ENCODE results near the gene PPP4R3A.

DNA sequence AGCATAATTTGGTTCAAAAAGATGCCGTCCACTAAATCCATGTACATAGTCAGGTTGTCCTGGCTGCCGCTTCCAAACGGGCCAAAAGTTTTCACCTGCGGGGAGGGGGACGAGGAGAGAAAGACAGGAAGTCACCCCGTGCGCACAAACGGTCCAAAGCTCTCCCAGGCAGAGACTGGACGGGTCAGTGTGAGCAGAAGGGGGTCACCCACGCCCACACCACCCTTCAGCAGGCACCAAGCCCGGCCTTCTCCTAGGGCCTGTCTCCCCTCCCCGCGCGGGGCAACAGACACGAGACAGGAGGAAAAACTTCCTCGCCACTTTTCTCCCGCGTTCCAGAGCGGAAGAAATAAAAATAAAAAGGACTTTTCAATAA is 93.4 kb downstream of the PPP4R3A start:
- no peak for TF ChIP-seq POLR2A (IDR thresholded peaks at IDR 0.05)
- TF ChIP-seq, protein P1, sequence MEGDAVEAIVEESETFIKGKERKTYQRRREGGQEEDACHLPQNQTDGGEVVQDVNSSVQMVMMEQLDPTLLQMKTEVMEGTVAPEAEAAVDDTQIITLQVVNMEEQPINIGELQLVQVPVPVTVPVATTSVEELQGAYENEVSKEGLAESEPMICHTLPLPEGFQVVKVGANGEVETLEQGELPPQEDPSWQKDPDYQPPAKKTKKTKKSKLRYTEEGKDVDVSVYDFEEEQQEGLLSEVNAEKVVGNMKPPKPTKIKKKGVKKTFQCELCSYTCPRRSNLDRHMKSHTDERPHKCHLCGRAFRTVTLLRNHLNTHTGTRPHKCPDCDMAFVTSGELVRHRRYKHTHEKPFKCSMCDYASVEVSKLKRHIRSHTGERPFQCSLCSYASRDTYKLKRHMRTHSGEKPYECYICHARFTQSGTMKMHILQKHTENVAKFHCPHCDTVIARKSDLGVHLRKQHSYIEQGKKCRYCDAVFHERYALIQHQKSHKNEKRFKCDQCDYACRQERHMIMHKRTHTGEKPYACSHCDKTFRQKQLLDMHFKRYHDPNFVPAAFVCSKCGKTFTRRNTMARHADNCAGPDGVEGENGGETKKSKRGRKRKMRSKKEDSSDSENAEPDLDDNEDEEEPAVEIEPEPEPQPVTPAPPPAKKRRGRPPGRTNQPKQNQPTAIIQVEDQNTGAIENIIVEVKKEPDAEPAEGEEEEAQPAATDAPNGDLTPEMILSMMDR (IDR thresholded peaks at IDR 0.05): no peak

All from body of pancreas (tissue), 4 donors.